Trophoblast cell (in vitro differentiated cells and primary cell): ENCODE results near the gene KLHL3.

Experiments used
- DNase-seq, 2 donors: peaks; one replicate each; pipeline ENCODE4 v3.0.0-alpha.2; 2016
- H2AFZ ChIP-seq: 2 replicates; pipeline ENCODE4 v1.6.1; 2013; ENCODE audit warnings: low read length, moderate library complexity, mild to moderate bottlenecking; ENCODE audit not compliant: insufficient read depth, poor library complexity
- H2AK5ac ChIP-seq: 2 replicates; pipeline ENCODE4 v1.6.1; 2013; ENCODE audit warnings: mild to moderate bottlenecking, low read length
- H2BK120ac ChIP-seq: 2 replicates; pipeline ENCODE4 v1.6.1; 2013; ENCODE audit warnings: low read length, mild to moderate bottlenecking, moderate library complexity; ENCODE audit not compliant: insufficient read depth, poor library complexity
- H2BK12ac ChIP-seq: 2 replicates; pipeline ENCODE4 v1.6.1; 2013; ENCODE audit warnings: mild to moderate bottlenecking, low read length, moderate library complexity
- H2BK5ac ChIP-seq: 2 replicates; pipeline ENCODE4 v1.6.1; 2013; ENCODE audit warnings: low read length, low read depth, moderate library complexity, mild to moderate bottlenecking; ENCODE audit not compliant: poor library complexity
- H3K14ac ChIP-seq: 2 replicates; pipeline ENCODE4 v1.6.1; 2013; ENCODE audit warnings: mild to moderate bottlenecking, low read length
- H3K18ac ChIP-seq: 2 replicates; pipeline ENCODE4 v1.6.1; 2013; ENCODE audit warnings: mild to moderate bottlenecking, low read length
- H3K23ac ChIP-seq: 2 replicates; pipeline ENCODE4 v1.6.1; 2013; ENCODE audit warnings: low read length
- H3K27ac ChIP-seq: 2 replicates; pipeline ENCODE4 v1.5.1; 2013; ENCODE audit warnings: low read depth, mild to moderate bottlenecking, inconsistent platforms, low read length, moderate library complexity
- H3K27me3 ChIP-seq: 2 replicates; pipeline ENCODE4 v1.6.1; 2013; ENCODE audit warnings: inconsistent platforms, mild to moderate bottlenecking, low read length, moderate library complexity; ENCODE audit not compliant: insufficient read depth
- H3K36me3 ChIP-seq, 2 experiments: 1 replicate in 1 of 2; 2 replicates in 1 of 2; pipeline ENCODE4 v1.6.1; 2013; ENCODE audit warnings: low read length in 2 of 2, mild to moderate bottlenecking in 2 of 2, moderate library complexity in 1 of 2; ENCODE audit not compliant: insufficient read depth in 2 of 2, control insufficient read depth in 1 of 2
- H3K4ac ChIP-seq: 2 replicates; pipeline ENCODE4 v1.6.1; 2013; ENCODE audit warnings: low read depth, mild to moderate bottlenecking, low read length, moderate library complexity
- H3K4me1 ChIP-seq, 2 experiments: 1 replicate in 1 of 2; 2 replicates in 1 of 2; pipeline ENCODE4 v1.6.1; 2013; ENCODE audit warnings: low read length in 2 of 2, mild to moderate bottlenecking in 2 of 2, moderate library complexity in 1 of 2; ENCODE audit not compliant: insufficient read depth in 2 of 2, control insufficient read depth in 1 of 2
- H3K4me2 ChIP-seq: 2 replicates; pipeline ENCODE4 v1.6.1; 2013; ENCODE audit warnings: inconsistent platforms, mild to moderate bottlenecking, low read length, moderate library complexity
- H3K4me3 ChIP-seq: 2 replicates; pipeline ENCODE4 v1.5.1; 2013; ENCODE audit warnings: mild to moderate bottlenecking, low read depth, low read length, inconsistent platforms
- H3K79me1 ChIP-seq: one replicate; pipeline ENCODE4 v1.6.1; 2013; ENCODE audit warnings: low read length
- H3K79me2 ChIP-seq: 2 replicates; pipeline ENCODE4 v1.6.1; 2013; ENCODE audit warnings: low read length, mild to moderate bottlenecking; ENCODE audit not compliant: control insufficient read depth, insufficient read depth, poor library complexity
- H3K9ac ChIP-seq: 2 replicates; pipeline ENCODE4 v1.6.1; 2013; ENCODE audit warnings: mild to moderate bottlenecking, low read length
- H3K9me3 ChIP-seq: 2 replicates; pipeline ENCODE4 v1.6.1; 2013; ENCODE audit warnings: low read depth, mild to moderate bottlenecking, control low read depth, inconsistent platforms, low read length; ENCODE audit not compliant: insufficient read depth
- H4K12ac ChIP-seq: 2 replicates; pipeline ENCODE4 v1.6.1; 2013; ENCODE audit warnings: low read depth, mild to moderate bottlenecking, low read length, moderate library complexity
- H4K8ac ChIP-seq: 2 replicates; pipeline ENCODE4 v1.6.1; 2013; ENCODE audit warnings: low read depth, mild to moderate bottlenecking, low read length, moderate library complexity
- H4K91ac ChIP-seq: one replicate; pipeline ENCODE4 v1.6.1; 2013; ENCODE audit warnings: low read depth, mild to moderate bottlenecking, low read length, moderate library complexity
- WGBS: extraction: QIAGEN DNeasy Blood & Tissue Kit; methylation state at CpG from one replicate; pipeline ENCODE4 v1.1.7; 2013; ENCODE audit warnings: missing lambda C conversion rate; ENCODE audit not compliant: insufficient read length, insufficient coverage; ENCODE audit errors: extremely low coverage; 5-methylcytosine and 5-hydroxymethylcytosine counted together

Gene KLHL3

DNA sequence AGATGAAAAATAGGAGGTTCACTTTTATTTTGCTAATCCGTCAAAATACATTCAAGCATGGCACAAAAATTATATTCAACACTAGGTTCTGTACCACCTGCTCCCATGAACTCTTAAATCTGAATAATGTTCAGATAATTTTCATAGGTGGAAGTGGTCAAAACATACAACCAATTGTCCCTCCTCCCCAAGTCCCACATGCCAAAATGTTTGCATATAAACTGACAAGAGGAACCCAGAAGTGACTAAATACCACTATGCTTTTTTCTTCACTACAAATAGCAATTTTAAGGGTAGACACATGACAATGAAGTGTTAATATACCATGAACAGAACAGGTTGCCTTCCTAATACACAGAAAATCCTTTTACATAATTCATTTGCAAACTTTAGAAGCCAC, 14.5 kb upstream of the KLHL3 start:
- no peak overlapping the region for H3K9ac ChIP-seq
- H3K23ac ChIP-seq, result no peak overlapping the region
- peaks cover 0 to 4% of the 10 kb centered on the region in 2 experiments for H3K4me1 ChIP-seq
- H4K12ac ChIP-seq, result no peak overlapping the region
- peaks cover 20% of the 10 kb centered on the region for H3K79me1 ChIP-seq
- H2AK5ac ChIP-seq, result no peak overlapping the region
- no CpG with 5 or more reads among the region's 1 CpG for WGBS
- H3K4ac ChIP-seq, result no peak overlapping the region
- no peak overlapping the region for H4K91ac ChIP-seq
- H3K18ac ChIP-seq, result no peak overlapping the region
- no peaks in the 10 kb centered on the region for H3K9me3 ChIP-seq
- DNase-seq, result peak in 1 of 2 donors; percentile 16
- peaks cover 18% of the 10 kb centered on the region for H3K79me2 ChIP-seq
- no peak overlapping the region for H3K27ac ChIP-seq
- H2BK120ac ChIP-seq, result no peak overlapping the region
- no peaks in the 10 kb centered on the region for H3K27me3 ChIP-seq
- no peak overlapping the region for H2AFZ ChIP-seq
- H3K36me3 ChIP-seq, result no peaks in the 10 kb centered on the region
- H3K4me2 ChIP-seq, result no peak overlapping the region
- H3K14ac ChIP-seq, result no peak overlapping the region
- H3K4me3 ChIP-seq, result no peak overlapping the region
- no peak overlapping the region for H4K8ac ChIP-seq
- no peak overlapping the region for H2BK12ac ChIP-seq
- no peak overlapping the region for H2BK5ac ChIP-seq

DNA sequence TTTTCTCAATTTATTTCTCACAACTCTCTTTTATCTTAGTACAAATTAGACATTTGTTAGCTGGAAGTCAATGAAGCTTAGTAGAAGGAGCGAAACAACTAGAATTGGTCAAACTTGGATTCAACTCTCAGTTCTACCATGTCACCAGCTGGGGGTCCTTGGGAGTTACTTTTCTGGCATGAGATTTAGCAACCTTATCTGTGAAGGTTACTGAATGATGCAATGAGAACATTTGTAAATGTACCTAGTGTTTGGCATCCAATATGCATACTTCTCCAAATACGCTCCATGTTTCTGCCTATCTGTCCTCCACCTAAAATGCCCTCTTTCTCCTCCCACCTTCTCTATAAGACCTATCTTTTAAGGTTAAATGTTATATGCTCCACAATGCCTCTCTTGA, 12.0 kb upstream of the KLHL3 start:
- Histone ChIP-seq H3K4me2 (no peak overlapping the region), H2AK5ac (no peak overlapping the region), H3K27ac (no peak overlapping the region), H3K9ac (no peak overlapping the region), H3K27me3 (no peaks in the 10 kb centered on the region), H3K4ac (no peak overlapping the region), H2BK5ac (no peak overlapping the region), H3K23ac (no peak overlapping the region), H3K18ac (no peak overlapping the region), H3K4me1 (no peaks in the 10 kb centered on the region), H3K79me1 (peaks cover under 1% of the 10 kb centered on the region), H4K91ac (no peak overlapping the region), H3K9me3 (no peaks in the 10 kb centered on the region), H3K79me2 (peaks cover 1% of the 10 kb centered on the region), H3K14ac (no peak overlapping the region), H3K36me3 (no peaks in the 10 kb centered on the region), H2BK12ac (no peak overlapping the region), H2AFZ (no peak overlapping the region), H2BK120ac (no peak overlapping the region), H4K12ac (no peak overlapping the region), H3K4me3 (no peak overlapping the region), H4K8ac (no peak overlapping the region)
- WGBS, result no CpG with 5 or more reads among the region's 2 CpGs
- no peak for DNase-seq

DNA sequence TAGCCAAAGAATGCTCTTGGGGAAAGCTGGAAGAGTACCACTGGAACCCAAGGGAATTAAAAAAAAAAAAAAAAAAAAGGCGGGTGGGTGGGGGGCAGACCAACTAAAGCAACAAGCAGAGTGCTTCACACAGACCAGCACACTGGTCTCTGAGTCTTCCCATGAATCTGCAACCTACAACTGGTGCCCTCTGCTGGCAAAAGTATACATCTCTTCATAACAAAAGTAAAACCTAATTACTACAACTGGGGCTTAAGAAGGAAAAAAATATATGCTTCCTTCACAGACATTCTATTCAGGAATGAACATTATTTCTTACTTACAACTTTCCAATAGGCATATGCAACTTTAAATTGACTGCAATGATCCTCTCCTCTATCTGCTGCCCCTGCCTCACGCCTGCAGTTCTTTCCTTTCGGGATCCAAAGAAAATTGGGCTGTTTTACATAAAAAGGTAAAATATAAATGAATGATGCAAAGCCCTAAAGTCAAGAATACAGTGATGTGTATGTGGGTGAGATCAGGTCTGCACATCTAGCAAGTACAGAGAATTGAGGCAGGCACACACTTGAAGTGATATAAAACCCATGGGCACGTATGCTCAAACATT, 7.2 kb upstream of the KLHL3 start:
- no peaks in the 10 kb centered on the region for H3K36me3 ChIP-seq
- H3K27ac ChIP-seq, result no peak overlapping the region
- no peaks in the 10 kb centered on the region for H3K4me1 ChIP-seq
- H4K8ac ChIP-seq, result no peak overlapping the region
- WGBS, result no CpG with 5 or more reads among the region's 4 CpGs
- no peak overlapping the region for H3K9ac ChIP-seq
- no peak overlapping the region for H3K18ac ChIP-seq
- H2BK120ac ChIP-seq, result no peak overlapping the region
- no peak overlapping the region for H3K4ac ChIP-seq
- no peaks in the 10 kb centered on the region for H3K9me3 ChIP-seq
- H3K4me3 ChIP-seq, result no peak overlapping the region
- H2BK5ac ChIP-seq, result no peak overlapping the region
- no peak overlapping the region for H3K14ac ChIP-seq
- H3K79me1 ChIP-seq, result no peaks in the 10 kb centered on the region
- H4K91ac ChIP-seq, result no peak overlapping the region
- no peak overlapping the region for H3K4me2 ChIP-seq
- H2AK5ac ChIP-seq, result no peak overlapping the region
- no peak overlapping the region for H2BK12ac ChIP-seq
- no peak overlapping the region for H2AFZ ChIP-seq
- H3K79me2 ChIP-seq, result no peaks in the 10 kb centered on the region
- DNase-seq, result peak; percentile 43 to 88
- no peak overlapping the region for H4K12ac ChIP-seq
- no peak overlapping the region for H3K23ac ChIP-seq
- H3K27me3 ChIP-seq, result no peaks in the 10 kb centered on the region

GRCh38 chr5:137741718-137742117, 5.8 kb upstream of the KLHL3 start:
- no peaks in the 10 kb centered on the region for H3K27me3 ChIP-seq
- no peak overlapping the region for H3K4ac ChIP-seq
- no peak overlapping the region for H2BK5ac ChIP-seq
- no peak overlapping the region for H3K4me2 ChIP-seq
- H3K36me3 ChIP-seq, result no peaks in the 10 kb centered on the region
- no peak for DNase-seq
- H3K23ac ChIP-seq, result no peak overlapping the region
- H4K91ac ChIP-seq, result no peak overlapping the region
- no peaks in the 10 kb centered on the region for H3K9me3 ChIP-seq
- H3K79me1 ChIP-seq, result no peaks in the 10 kb centered on the region
- H3K9ac ChIP-seq, result no peak overlapping the region
- H2BK120ac ChIP-seq, result no peak overlapping the region
- H2BK12ac ChIP-seq, result no peak overlapping the region
- no peak overlapping the region for H3K14ac ChIP-seq
- H4K8ac ChIP-seq, result no peak overlapping the region
- no peak overlapping the region for H3K27ac ChIP-seq
- no peak overlapping the region for H3K18ac ChIP-seq
- no peaks in the 10 kb centered on the region for H3K4me1 ChIP-seq
- H3K4me3 ChIP-seq, result no peak overlapping the region
- no CpG with 5 or more reads among the region's 8 CpGs for WGBS
- H2AFZ ChIP-seq, result no peak overlapping the region
- H4K12ac ChIP-seq, result no peak overlapping the region
- no peak overlapping the region for H2AK5ac ChIP-seq
- H3K79me2 ChIP-seq, result no peaks in the 10 kb centered on the region
